Progenitor cell of endocrine pancreas (in vitro differentiated cells): Measurements from ENCODE around the gene PAPPA2. TPM values are rescaled to one million over a fixed set of nuclear protein-coding genes. Genes with fewer than 3 reads are reported as not detected.
A peak's percentile ranks its signal among the peaks of the same experiment; 100 is the strongest.

ENCODE experiments used
- DNase-seq: peaks from one replicate; pipeline ENCODE4 v3.0.0; 2021; ENCODE audit warnings: low spot score; ENCODE audit not compliant: unreplicated experiment
- H3K27ac Mint-ChIP-seq: 2 replicates; pipeline ENCODE4 v1.8.0; 2021; ENCODE audit warnings: mild to moderate bottlenecking, moderate library complexity, mixed read lengths
- H3K27me3 Mint-ChIP-seq: 2 replicates; pipeline ENCODE4 v1.8.0; 2021; ENCODE audit warnings: mixed read lengths
- H3K36me3 Mint-ChIP-seq: 2 replicates; pipeline ENCODE4 v1.8.0; 2022; ENCODE audit warnings: mixed read lengths; ENCODE audit not compliant: insufficient read depth
- H3K4me1 Mint-ChIP-seq: 2 replicates; pipeline ENCODE4 v1.8.0; 2021; ENCODE audit warnings: low read depth, mixed read lengths
- H3K4me3 Mint-ChIP-seq: 2 replicates; pipeline ENCODE4 v1.8.0; 2021; ENCODE audit warnings: low read depth, mild to moderate bottlenecking, moderate library complexity, mixed read lengths
- H3K9me3 Mint-ChIP-seq: 2 replicates; pipeline ENCODE4 v1.8.0; 2021; ENCODE audit warnings: low read depth, mixed read lengths
- total RNA-seq: library from RNA; stranded (reverse); gene quantifications from 2 replicates; pipeline ENCODE4 v1.2.1, GENCODE V29; 2021
- TF ChIP-seq, protein P1 (sequence below): fragments of 200-600 bp; sonication (generic); IDR thresholded peaks from one replicate; pipeline ENCODE4 v1.5.0; 2021; ENCODE audit warnings: antibody characterized with exemption, mild to moderate bottlenecking; ENCODE audit not compliant: unreplicated experiment

The PAPPA2 gene
- total RNA-seq, 1 donor from 2014 or later: 4.1 TPM

DNA sequence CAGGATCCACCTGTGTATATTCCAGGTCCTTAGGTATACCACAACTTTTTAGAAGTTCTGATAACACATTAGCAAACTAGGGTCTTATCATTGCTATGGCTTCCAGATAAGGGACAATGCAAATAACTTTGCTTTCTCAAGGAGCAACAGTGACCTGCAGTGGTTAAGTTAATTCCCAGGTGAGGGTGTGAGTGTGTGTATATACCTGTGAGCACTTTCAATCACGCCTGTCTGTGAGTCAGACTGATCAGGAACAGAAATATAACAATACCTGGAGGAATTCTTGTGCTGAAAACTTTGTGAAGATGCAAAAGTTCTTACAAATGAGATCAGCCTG is 317.0 kb downstream of the PAPPA2 start:
- no peak for DNase-seq
- TF ChIP-seq, protein P1, sequence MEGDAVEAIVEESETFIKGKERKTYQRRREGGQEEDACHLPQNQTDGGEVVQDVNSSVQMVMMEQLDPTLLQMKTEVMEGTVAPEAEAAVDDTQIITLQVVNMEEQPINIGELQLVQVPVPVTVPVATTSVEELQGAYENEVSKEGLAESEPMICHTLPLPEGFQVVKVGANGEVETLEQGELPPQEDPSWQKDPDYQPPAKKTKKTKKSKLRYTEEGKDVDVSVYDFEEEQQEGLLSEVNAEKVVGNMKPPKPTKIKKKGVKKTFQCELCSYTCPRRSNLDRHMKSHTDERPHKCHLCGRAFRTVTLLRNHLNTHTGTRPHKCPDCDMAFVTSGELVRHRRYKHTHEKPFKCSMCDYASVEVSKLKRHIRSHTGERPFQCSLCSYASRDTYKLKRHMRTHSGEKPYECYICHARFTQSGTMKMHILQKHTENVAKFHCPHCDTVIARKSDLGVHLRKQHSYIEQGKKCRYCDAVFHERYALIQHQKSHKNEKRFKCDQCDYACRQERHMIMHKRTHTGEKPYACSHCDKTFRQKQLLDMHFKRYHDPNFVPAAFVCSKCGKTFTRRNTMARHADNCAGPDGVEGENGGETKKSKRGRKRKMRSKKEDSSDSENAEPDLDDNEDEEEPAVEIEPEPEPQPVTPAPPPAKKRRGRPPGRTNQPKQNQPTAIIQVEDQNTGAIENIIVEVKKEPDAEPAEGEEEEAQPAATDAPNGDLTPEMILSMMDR: no peak
- Mint-ChIP-seq H3K27ac (peak overlapping the region; percentile 89), H3K9me3 (peaks cover 5% of the 10 kb centered on the region), H3K4me1 (peaks cover 50% of the 10 kb centered on the region), H3K36me3 (peaks cover 2% of the 10 kb centered on the region), H3K4me3 (no peak overlapping the region), H3K27me3 (peaks cover 6% of the 10 kb centered on the region)

DNA sequence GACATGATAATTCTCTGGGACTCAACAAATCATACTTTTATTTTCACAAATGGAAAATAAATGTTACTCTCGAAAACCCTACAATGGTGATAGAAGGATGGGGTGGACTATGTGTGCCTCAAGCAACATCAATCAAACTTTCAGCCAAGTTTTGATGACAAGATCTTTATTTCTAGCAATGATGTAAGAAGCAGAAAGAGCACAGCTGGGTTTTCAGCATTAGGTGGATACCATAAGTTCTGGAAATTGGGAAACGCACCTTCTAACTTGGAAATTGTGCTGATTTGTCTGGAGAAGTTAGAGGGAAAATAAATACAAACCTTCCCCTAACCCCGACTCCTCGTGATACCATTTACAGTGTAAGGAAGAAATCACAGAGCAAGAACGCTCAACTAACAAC is 320.3 kb downstream of the PAPPA2 start:
- Mint-ChIP-seq H3K27ac (no peak overlapping the region), H3K4me1 (peaks cover 44% of the 10 kb centered on the region), H3K9me3 (peaks cover 5% of the 10 kb centered on the region), H3K36me3 (peaks cover 2% of the 10 kb centered on the region), H3K27me3 (peaks cover 6% of the 10 kb centered on the region), H3K4me3 (no peak overlapping the region)
- no peak for DNase-seq
- TF ChIP-seq, protein P1: no peak

DNA sequence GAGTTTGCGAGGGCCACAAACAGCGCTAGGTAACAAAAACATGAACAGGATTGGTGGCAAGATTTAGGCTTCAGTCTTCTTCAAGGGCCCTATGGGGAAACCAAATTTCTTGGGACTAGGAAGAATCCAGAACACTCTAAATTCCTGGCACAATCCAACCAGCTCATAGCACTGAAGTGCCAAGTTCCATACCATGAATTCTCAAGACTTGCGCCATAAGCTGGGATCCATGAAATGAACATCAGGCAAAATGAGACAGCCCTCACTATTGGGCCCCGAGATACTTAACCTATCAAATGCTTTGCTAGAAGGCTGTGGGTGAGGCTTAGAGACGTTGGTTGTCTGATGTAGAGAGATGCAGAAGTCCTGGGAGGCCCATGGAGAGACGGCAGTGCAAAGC is 322.1 kb downstream of the PAPPA2 start:
- Mint-ChIP-seq H3K27me3 (peaks cover 6% of the 10 kb centered on the region), H3K9me3 (peaks cover 12% of the 10 kb centered on the region), H3K36me3 (peaks cover 2% of the 10 kb centered on the region), H3K4me1 (peaks cover 29% of the 10 kb centered on the region), H3K27ac (no peak overlapping the region), H3K4me3 (no peak overlapping the region)
- no peak for DNase-seq
- TF ChIP-seq, protein P1: no peak

DNA sequence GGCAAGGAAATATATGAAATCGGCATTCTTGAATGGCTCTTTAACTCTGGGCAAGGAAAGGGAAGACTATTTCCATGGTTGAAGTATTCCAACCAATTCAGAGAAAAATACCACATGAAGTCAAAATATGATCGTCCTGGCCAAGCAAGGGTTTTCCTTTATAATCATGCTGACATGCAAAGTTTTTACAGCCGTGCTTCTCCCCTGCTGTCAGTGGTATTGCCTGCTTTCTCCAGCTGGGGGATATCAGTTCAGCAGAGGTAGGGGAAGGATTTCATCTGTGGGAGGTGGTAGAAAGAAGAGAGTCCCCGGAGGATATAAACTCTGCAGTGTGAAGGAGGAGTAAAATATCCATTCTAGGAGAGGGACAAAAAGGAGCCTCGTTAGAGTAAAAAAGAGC is 322.8 kb downstream of the PAPPA2 start:
- H3K27ac Mint-ChIP-seq: peak overlapping the region; percentile 3
- peaks cover 12% of the 10 kb centered on the region for H3K9me3 Mint-ChIP-seq
- H3K36me3 Mint-ChIP-seq: peaks cover 2% of the 10 kb centered on the region
- H3K27me3 Mint-ChIP-seq: peaks cover 6% of the 10 kb centered on the region
- peaks cover 23% of the 10 kb centered on the region for H3K4me1 Mint-ChIP-seq
- no peak overlapping the region for H3K4me3 Mint-ChIP-seq
- TF ChIP-seq, protein P1: no peak
- no peak for DNase-seq

DNA sequence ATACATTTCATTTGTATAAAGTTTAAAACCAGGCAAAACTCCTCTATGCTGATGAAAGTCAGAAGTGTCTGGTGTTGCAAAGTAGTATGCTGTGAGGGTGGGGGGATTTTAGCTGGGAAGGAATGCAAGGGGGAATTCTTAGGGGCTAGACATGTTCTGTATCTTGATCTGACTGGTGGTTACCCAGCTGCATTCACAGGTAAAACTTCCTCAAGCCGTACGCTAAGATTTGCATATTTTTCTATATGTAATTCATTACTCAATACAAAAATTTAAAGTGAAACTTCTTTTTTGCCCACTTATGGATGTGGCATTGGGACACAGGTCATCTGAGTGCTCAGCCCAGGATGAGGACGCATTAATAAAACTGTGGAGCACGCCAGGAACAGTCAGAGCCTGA is 323.3 kb downstream of the PAPPA2 start:
- TF ChIP-seq, protein P1: no peak
- Mint-ChIP-seq H3K4me1 (peaks cover 19% of the 10 kb centered on the region), H3K27me3 (peaks cover 6% of the 10 kb centered on the region), H3K9me3 (peaks cover 12% of the 10 kb centered on the region), H3K36me3 (peaks cover 4% of the 10 kb centered on the region), H3K27ac (no peak overlapping the region), H3K4me3 (no peak overlapping the region)
- no peak for DNase-seq
